Tibial artery (tissue), 4 donors: ENCODE results near the gene NIPAL4.

Source experiments
- DNase-seq, 2 donors: peaks; one replicate each; pipeline ENCODE4 v3.0.0-alpha.2; 2019
- H3K27ac ChIP-seq, 2 donors: fragments of 200-600 bp; sonication (generic) in 1 of 2; 1 replicate in 1 of 2; 2 replicates in 1 of 2; pipeline ENCODE4 v1.5.1; 2018 to 2019; ENCODE audit warnings: mild to moderate bottlenecking in 1 of 2
- H3K27me3 ChIP-seq, 2 donors: fragments of 200-600 bp; sonication (generic) in 1 of 2; one replicate each; pipeline versions ENCODE4 v1.5.1 to v1.6.0; 2016 to 2019
- H3K36me3 ChIP-seq, 3 donors: fragments of 200-600 bp; sonication (generic) in 2 of 3; one replicate each; pipeline ENCODE4 v1.5.1; 2016 to 2019; ENCODE audit warnings: mild to moderate bottlenecking in 2 of 3
- H3K4me1 ChIP-seq, 4 donors: fragments of 200-600 bp; sonication (generic) in 2 of 4; 1 replicate in 3 of 4; 2 replicates in 1 of 4; pipeline ENCODE4 v1.5.1; 2016 to 2019
- H3K4me3 ChIP-seq, 2 donors: fragments of 200-600 bp; sonication (generic) in 1 of 2; 1 replicate in 1 of 2; 2 replicates in 1 of 2; pipeline ENCODE4 v1.5.1; 2018 to 2019; ENCODE audit warnings: mild to moderate bottlenecking in 2 of 2
- H3K9me3 ChIP-seq, 3 donors: fragments of 200-600 bp; sonication (generic) in 1 of 3; one replicate each; pipeline ENCODE4 v1.5.1; 2016 to 2019
- intact Hi-C: fragments of 100-400 bp; cut with DNase I; formaldehyde crosslinking; loops from one replicate; pipeline ENCODE4 v1.15.0; 2023; ENCODE audit warnings: low total_unique reads
- TF ChIP-seq, protein P1 (sequence below), 2 experiments: fragments of 200-600 bp in 1 of 2; fragments of 450-650 bp in 1 of 2; IDR thresholded peaks; one replicate each; pipeline ENCODE4 v1.5.1; 2017 to 2019; ENCODE audit warnings: antibody characterized with exemption in 2 of 2, mild to moderate bottlenecking in 1 of 2, moderate library complexity in 1 of 2

NIPAL4 gene

GRCh38 chr5:157486861-157487260 lies 26.8 kb downstream of the NIPAL4 start:
- Histone ChIP-seq H3K36me3 (peaks cover 46 to 75% (median 63%) of the 10 kb centered on the region in 3 donors), H3K4me1 (no peaks in the 10 kb centered on the region), H3K9me3 (no peaks in the 10 kb centered on the region), H3K27me3 (no peaks in the 10 kb centered on the region), H3K27ac (no peak overlapping the region), H3K4me3 (no peak overlapping the region)
- TF ChIP-seq, protein P1, sequence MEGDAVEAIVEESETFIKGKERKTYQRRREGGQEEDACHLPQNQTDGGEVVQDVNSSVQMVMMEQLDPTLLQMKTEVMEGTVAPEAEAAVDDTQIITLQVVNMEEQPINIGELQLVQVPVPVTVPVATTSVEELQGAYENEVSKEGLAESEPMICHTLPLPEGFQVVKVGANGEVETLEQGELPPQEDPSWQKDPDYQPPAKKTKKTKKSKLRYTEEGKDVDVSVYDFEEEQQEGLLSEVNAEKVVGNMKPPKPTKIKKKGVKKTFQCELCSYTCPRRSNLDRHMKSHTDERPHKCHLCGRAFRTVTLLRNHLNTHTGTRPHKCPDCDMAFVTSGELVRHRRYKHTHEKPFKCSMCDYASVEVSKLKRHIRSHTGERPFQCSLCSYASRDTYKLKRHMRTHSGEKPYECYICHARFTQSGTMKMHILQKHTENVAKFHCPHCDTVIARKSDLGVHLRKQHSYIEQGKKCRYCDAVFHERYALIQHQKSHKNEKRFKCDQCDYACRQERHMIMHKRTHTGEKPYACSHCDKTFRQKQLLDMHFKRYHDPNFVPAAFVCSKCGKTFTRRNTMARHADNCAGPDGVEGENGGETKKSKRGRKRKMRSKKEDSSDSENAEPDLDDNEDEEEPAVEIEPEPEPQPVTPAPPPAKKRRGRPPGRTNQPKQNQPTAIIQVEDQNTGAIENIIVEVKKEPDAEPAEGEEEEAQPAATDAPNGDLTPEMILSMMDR (IDR thresholded peaks at IDR 0.05) = no peak
- no peak for DNase-seq
- intact Hi-C loops = no loop called here

DNA sequence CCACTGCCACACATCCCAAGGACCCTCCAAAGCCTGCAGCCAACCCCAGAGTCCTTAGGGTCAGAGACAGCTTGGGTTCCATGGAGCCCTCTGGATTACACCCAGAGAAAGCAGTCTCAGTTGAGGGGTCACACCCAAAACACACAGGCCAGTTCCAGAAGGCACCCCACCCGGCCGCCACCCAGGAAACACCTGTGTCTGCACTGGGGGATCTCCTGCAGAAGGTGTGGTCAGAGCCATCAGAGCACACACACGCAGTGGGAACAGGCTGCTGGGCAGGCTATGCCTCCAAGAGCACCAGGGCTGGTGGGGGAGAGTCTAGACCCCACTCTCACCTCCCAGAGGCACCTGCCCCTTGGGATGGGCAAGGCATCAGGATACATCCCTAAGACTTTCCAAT lies 27.3 kb downstream of the NIPAL4 start:
- Histone ChIP-seq H3K4me3 (no peak overlapping the region), H3K4me1 (no peaks in the 10 kb centered on the region), H3K36me3 (peaks cover 46 to 79% (median 66%) of the 10 kb centered on the region in 3 donors), H3K9me3 (no peaks in the 10 kb centered on the region), H3K27ac (no peak overlapping the region), H3K27me3 (no peaks in the 10 kb centered on the region)
- TF ChIP-seq, protein P1 (IDR thresholded peaks at IDR 0.05) = no peak
- intact Hi-C loops = no loop called here
- DNase-seq = no peak

DNA sequence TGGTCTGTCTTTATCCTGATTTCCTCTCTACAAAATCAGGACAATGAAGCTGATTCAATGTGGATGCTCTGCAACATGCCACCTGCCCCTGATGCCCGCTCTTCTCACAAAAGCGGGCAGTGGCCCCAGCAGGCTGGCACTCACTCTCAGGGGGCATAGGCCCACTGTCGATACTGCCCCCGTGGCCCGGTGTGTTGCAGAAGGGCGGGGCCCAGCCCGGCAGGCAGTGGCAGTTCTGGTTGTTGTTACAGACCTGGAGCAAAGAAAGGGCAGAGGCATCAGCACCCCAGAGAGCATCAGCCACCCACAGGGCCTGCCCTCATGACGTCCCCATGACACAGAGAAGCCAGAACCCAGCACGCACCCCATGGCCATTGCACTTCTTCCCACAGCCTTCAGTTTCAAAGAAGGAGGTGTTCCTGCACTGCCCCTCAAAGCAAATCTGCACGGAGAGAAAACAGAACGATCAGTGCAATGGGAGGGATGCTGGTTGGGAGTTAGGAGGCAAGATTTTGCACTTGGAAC lies 31.5 kb downstream of the NIPAL4 start:
- Histone ChIP-seq H3K4me1 (no peaks in the 10 kb centered on the region), H3K27ac (no peak overlapping the region), H3K27me3 (no peaks in the 10 kb centered on the region), H3K36me3 (peaks cover 46 to 70% (median 63%) of the 10 kb centered on the region in 3 donors), H3K4me3 (no peak overlapping the region), H3K9me3 (no peaks in the 10 kb centered on the region)
- TF ChIP-seq, protein P1 (IDR thresholded peaks at IDR 0.05) = no peak
- no peak for DNase-seq
- intact Hi-C loops = no loop called here

- DNase-seq = no peak
- Histone ChIP-seq H3K27me3 (no peaks in the 10 kb centered on the region), H3K36me3 (peaks cover 42 to 57% (median 57%) of the 10 kb centered on the region in 3 donors)
Measured at GRCh38 chr5:157492886-157493285, 32.9 kb downstream of the NIPAL4 start.

GRCh38 chr5:157494178-157494832 lies 34.3 kb downstream of the NIPAL4 start:
- Histone ChIP-seq H3K9me3 (no peaks in the 10 kb centered on the region), H3K36me3 (peaks cover 34 to 46% (median 43%) of the 10 kb centered on the region in 3 donors), H3K4me3 (no peak overlapping the region), H3K27me3 (no peaks in the 10 kb centered on the region), H3K4me1 (peaks cover 0 to 7% (median 0%) of the 10 kb centered on the region in 4 donors), H3K27ac (no peak overlapping the region)
- intact Hi-C loops = no loop called here
- TF ChIP-seq, protein P1 (IDR thresholded peaks at IDR 0.05) = no peak
- no peak for DNase-seq

More at GRCh38 chr5:157492886-157493285, 32.9 kb downstream of the NIPAL4 start:
- TF ChIP-seq, protein P1 (IDR thresholded peaks at IDR 0.05) = no peak
- H3K4me1 ChIP-seq = peaks cover 0 to 2% (median 0%) of the 10 kb centered on the region in 4 donors
- no peak overlapping the region for H3K27ac ChIP-seq
- no peak overlapping the region for H3K4me3 ChIP-seq
- H3K9me3 ChIP-seq = no peaks in the 10 kb centered on the region
- intact Hi-C loops = no loop called here
